HG02870 (cell line): Measurements from ENCODE around the gene PLXNB2.
A peak's percentile ranks its signal among the peaks of the same experiment; 100 is the strongest.
"Not testable (repeated sequence)": the region's sequence is repeated elsewhere in the genome, so short reads cannot be mapped to it uniquely, and the experiment has no call there.

ENCODE experiments used
- ATAC-seq: cut with Tn5 transposase; IDR thresholded peaks from one replicate; pipeline ENCODE4 v1.9.1; 2021; ENCODE audit warnings: mild to moderate bottlenecking, moderate library complexity; ENCODE audit not compliant: unreplicated experiment

The PLXNB2 gene

GRCh38 chr22:50306753-50307749 lies at the start of gene PLXNB2:
Gene PLXNB2 (minus strand): TSS chr22:50307646. CDS start chr22:50290584, 17,062 bp downstream.
- no peak for ATAC-seq

GRCh38 chr22:50357222-50357621 lies 49.8 kb upstream of the PLXNB2 start:
- ATAC-seq: no peak

- no peak for ATAC-seq
Measured at GRCh38 chr22:50356186-50356585, 48.7 kb upstream of the PLXNB2 start.

GRCh38 chr22:50348058-50348457 lies 40.6 kb upstream of the PLXNB2 start:
- no peak for ATAC-seq

GRCh38 chr22:50347157-50347556 lies 39.7 kb upstream of the PLXNB2 start:
- no peak for ATAC-seq

GRCh38 chr22:50346470-50346869 lies 39.0 kb upstream of the PLXNB2 start:
- no peak for ATAC-seq

GRCh38 chr22:50343541-50343935 lies 36.1 kb upstream of the PLXNB2 start:
- ATAC-seq: no peak

GRCh38 chr22:50342651-50343540 lies 35.5 kb upstream of the PLXNB2 start, which contains the start of gene PPP6R2:
Gene PPP6R2 (plus strand): TSS chr22:50343327. CDS start chr22:50393909, 50,582 bp downstream.
- ATAC-seq: peak; percentile 71

GRCh38 chr22:50341977-50342650 lies 34.7 kb upstream of the PLXNB2 start:
- ATAC-seq: no peak

- no peak for ATAC-seq
Measured at GRCh38 chr22:50339945-50340879, 32.8 kb upstream of the PLXNB2 start.

- ATAC-seq: no peak
Measured at GRCh38 chr22:50338860-50339462, 31.5 kb upstream of the PLXNB2 start.

- no peak for ATAC-seq
Measured at GRCh38 chr22:50338042-50338573, 30.7 kb upstream of the PLXNB2 start.

GRCh38 chr22:50337262-50338041 lies 30.0 kb upstream of the PLXNB2 start:
- ATAC-seq: no peak

- ATAC-seq: not testable (repeated sequence)
Measured at GRCh38 chr22:50334433-50334832, 27.0 kb upstream of the PLXNB2 start.

GRCh38 chr22:50329236-50329635 lies 21.8 kb upstream of the PLXNB2 start:
- ATAC-seq: no peak

GRCh38 chr22:50327711-50328019 lies 20.2 kb upstream of the PLXNB2 start:
- ATAC-seq: no peak

GRCh38 chr22:50326956-50327710 lies 19.7 kb upstream of the PLXNB2 start, which contains the start of gene DENND6B:
Gene DENND6B (minus strand): TSS chr22:50327012. CDS start chr22:50326988, 24 bp downstream.
- peak; percentile 70 for ATAC-seq
